NCI-H1694 (cell line): ENCODE measurements around the gene HDAC4.

Source experiments
- DNase-seq: peaks from one replicate; lab custom pipeline; 2025; lab: John Stamatoyannopoulos, UW

The HDAC4 gene

GRCh38 chr2:239107936-239108335, 292.9 kb downstream of the HDAC4 start:
- DNase-seq, result no peak

- no peak for DNase-seq
Observed at GRCh38 chr2:239106966-239107365, 293.9 kb downstream of the HDAC4 start.

- DNase-seq, result peak; percentile 39
Observed at GRCh38 chr2:239106314-239106908, 294.4 kb downstream of the HDAC4 start.

GRCh38 chr2:239105234-239105633, 295.6 kb downstream of the HDAC4 start:
- no peak for DNase-seq

- DNase-seq, result no peak
Observed at GRCh38 chr2:239104800-239105199, 296.0 kb downstream of the HDAC4 start.

- DNase-seq, result no peak
Observed at GRCh38 chr2:239103125-239104098, 297.4 kb downstream of the HDAC4 start.

GRCh38 chr2:239102266-239102665, 298.6 kb downstream of the HDAC4 start:
- no peak for DNase-seq

GRCh38 chr2:239101807-239102206, 299.0 kb downstream of the HDAC4 start:
- DNase-seq, result no peak

GRCh38 chr2:239101071-239101470, 299.7 kb downstream of the HDAC4 start:
- DNase-seq, result no peak

- DNase-seq, result no peak
Observed at GRCh38 chr2:239099474-239099873, 301.3 kb downstream of the HDAC4 start.

- DNase-seq, result no peak
Observed at GRCh38 chr2:239098288-239098970, 302.4 kb downstream of the HDAC4 start.

GRCh38 chr2:239097428-239097696, 303.5 kb downstream of the HDAC4 start:
- no peak for DNase-seq

GRCh38 chr2:239096676-239097427, 304.0 kb downstream of the HDAC4 start:
- no peak for DNase-seq

GRCh38 chr2:239095460-239096081, 305.2 kb downstream of the HDAC4 start:
- DNase-seq, result no peak

GRCh38 chr2:239094867-239095266, 306.0 kb downstream of the HDAC4 start:
- DNase-seq, result no peak

- no peak for DNase-seq
Observed at GRCh38 chr2:239093952-239094351, 306.9 kb downstream of the HDAC4 start.

- no peak for DNase-seq
Observed at GRCh38 chr2:239093542-239093941, 307.3 kb downstream of the HDAC4 start.

- no peak for DNase-seq
Observed at GRCh38 chr2:239092571-239093294, 308.1 kb downstream of the HDAC4 start.

- no peak for DNase-seq
Observed at GRCh38 chr2:239089884-239090283, 310.9 kb downstream of the HDAC4 start.

GRCh38 chr2:239087046-239087710, 313.6 kb downstream of the HDAC4 start:
- no peak for DNase-seq
